Fibroblast of skin of left quadriceps (primary cell): ENCODE results near the gene KRT80.

Experiments
- DNase-seq, 2 experiments: peaks; one replicate each; pipeline ENCODE4 v3.0.0-alpha.2; 2013; ENCODE audit warnings: low read depth in 2 of 2

Gene KRT80

DNA sequence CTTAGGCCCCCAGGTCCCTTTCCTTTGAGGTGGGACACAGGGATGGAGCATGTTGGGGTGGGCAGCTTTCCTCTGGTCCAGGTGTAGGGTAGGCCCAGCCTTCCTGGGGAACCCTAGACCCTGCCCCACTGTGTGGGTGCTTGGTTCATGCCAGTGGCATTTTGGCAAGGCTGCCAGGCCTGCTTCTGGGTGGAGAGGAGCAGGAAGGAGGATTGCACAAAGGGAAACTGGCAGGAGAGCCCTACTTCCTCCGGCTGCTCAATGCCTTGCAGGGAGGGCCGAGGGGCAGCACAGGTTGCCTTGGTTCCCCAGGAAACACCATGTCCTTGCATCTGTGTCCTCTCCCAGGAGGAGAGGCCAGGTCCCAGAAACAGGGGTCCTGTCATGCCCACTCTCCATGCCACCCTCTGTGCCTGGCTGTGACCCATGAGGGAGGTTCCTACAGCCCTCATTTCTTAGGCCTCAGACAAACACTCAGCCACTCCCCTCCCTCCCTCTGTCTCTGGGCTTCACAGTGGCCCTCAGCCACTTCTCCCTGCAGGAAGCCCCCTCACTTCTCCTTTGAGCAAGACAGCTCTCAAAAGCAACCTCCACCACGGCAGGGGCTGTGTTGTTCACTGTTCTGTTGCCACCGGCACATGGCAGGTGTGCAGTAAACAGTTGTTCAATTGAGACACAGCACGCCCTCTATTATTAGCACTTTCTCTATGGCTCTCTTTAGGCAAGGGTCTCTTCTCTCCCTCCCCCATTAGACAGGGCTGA is 6.8 kb upstream of the KRT80 start:
- DNase-seq: no peak

DNA sequence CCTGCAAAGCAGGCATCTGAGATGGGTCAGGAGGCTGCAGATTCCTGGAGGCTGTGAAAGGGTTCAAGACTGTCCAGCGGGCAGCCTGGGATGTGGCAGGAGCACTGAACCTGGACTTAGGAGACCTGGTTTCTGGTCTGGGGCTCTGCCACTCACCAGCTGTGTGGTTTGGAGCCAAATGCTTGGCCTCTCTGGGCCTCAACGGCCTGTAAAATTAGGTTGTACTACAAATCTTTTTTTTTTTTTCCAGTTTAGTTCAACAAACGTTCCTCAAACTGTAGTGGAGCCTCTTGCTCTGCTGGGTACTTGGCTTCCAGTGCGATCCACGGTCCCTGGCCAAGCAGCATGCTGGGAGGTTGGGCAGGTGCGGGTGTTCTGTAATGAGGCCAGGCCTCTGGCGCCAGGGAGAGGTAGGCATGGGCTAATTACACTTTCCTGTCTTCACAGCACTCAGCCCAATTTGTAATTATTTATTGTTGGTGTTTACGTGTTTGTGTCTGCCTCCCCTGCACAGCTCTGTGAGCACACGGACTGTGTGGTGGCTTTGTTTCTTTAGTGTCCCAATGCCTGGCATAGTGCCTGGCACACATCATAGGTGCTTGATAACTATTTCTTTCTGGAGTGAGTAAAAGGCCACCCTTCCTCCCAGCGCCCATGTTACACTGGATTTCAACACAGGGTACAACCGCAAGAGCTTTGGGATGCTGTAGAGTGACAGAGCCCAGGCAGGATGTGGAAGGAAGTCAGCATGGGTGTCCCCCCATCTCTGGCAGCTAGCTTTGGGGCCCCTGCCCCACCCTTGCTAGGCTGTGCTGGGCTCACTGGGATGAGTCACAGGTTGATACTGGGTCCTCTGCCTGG is 5.8 kb upstream of the KRT80 start:
- DNase-seq: no peak

DNA sequence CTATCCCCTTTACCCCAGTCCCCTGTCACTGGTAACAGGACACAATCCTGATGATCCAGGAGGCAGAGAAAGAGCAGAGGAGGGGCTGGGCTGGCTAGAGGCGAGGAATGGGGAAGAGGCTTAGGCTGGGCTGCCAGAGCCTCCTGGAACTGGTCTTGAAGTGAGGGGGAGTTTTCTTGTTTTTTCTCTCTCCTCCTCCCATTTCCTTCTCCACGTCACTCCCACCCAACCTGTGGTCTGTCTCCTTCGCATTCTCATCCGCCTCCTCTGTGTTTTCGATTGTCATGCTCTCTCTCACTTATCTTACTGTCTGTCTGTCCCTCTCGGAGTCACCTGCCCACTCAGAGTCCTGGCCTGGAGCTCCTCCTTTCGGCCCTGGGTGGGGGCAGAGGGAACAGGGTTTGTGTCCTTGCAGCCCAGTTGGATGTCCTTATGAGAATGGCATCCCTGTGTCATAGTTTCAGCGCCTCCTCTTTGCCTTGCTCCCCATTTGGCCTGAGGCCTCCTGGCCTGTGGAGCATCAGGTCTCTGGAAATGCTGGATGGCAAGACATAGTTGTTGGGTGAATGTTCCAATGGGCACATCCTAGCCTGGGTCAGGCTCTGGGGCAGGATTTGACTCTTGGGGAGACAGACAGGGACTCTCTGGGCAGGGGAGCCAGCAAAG is 3.4 kb upstream of the KRT80 start:
- DNase-seq: no peak

DNA sequence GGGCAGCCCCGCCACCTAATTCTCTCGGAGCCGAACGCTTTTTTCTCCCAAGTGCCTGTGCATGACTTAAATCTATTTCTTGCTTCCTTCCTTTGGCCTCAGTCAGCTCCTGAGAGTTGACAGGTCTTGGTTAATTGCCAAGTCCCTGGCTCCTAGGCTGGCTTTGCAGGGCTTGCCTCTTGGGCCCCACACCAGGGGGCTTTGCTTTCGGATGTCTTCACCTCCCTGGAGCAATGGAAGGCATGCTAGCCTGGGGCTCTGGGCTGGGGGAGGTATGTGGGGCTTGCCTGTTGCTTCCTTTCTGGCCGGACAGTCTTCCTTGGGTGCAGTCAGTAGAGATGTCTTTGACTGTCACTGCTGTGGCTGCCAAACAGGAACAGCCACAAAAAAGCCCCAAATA is 2.2 kb upstream of the KRT80 start:
- no peak for DNase-seq

DNA sequence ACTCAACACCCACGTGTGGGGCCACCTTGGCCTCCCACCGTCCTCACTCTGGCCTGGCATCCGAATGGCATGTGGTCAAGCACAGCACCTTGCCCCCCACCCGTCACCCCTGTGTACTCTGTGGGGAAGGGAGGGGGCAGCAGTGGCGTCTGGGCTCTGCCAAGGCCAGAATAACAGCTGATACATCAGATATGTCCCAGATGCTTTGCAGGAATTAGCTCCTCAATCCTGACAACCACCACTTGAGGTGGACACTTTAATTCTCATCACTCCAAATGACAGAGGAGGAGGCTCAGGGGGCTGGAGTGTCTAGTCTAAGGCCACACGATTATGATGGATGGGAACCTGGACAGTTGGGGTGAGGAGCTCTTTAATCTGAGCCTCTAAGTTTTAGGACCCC is 1.7 kb upstream of the KRT80 start:
- DNase-seq: no peak

DNA sequence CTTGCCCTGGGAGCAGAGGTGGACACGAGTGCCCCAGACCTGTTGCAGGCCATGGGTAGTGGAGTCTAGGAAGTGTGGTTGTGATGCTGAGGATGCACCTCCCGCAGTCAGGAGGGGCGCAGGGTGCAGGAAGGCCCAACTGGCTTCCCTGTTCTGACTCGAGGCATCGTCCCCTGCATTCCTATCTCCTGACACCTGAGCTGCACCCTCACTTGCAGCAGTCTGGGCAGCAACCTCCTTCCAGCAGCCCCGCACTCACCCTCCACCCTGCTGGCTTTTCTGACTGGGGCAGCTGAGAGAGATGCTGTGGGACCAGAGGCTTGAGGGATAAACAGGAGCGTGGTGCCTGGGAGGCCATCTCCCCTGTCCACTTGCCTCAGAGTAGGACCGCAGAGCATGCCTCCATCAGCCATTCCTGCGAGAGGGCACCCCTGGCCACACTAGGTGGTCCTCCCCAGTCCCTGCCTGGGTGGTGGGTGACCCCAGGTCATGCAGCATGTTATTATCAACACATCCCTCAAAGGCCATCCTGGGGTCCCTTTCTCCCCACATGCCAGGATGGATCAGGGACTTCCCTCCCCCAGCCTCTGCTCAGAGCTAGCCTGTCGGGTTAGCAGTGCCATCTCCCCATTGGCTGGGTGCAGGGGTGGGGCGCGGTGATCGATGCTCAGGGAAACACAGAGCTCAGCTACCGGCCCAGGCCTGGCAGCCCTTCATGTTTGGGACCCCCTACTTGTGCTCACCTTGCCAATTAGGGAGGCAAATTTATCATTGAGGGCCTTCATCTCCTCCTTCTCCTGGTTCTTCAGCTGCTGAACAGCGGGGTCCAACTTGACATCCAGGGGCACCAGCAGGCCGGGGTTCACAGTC is 719 bp downstream of the KRT80 start:
- DNase-seq: no peak

DNA sequence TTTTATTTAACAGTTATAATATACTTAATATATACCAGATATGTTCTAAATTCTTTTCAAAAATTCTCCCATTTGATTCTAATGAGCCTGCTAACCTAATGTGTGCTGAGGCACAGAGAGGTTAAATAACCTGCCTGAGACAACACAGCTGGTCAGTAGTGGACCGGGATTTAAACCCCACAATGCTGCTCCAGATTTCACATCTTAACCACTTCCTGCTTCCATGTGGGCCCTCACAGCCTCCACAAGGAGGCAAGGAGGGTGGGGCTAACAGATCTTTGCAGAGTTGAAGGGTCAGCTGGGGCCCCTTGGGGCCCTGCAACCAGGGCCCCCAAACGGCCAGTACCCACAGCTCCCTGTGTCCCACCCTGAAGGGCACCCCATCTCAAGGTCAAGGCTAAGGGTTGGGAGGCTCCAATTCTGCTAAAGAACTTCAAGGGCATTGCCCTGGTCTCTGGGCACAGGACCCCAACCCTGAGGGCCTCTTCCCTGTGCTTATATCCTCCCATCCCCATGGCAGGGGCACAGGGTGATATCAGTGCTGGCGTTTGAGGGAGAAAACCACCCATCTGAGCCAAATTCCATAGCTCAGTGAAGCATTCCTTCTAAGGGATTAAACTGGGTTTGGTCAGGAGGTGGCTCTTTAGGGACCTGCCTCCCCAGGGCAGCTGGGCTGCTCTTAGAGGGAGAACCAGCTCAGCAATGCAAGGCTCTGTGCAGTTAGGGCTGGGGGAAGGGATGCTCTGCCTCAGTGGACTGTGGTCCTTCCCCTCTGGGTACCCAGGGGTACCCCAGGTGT is 2.2 kb downstream of the KRT80 start:
- no peak for DNase-seq

DNA sequence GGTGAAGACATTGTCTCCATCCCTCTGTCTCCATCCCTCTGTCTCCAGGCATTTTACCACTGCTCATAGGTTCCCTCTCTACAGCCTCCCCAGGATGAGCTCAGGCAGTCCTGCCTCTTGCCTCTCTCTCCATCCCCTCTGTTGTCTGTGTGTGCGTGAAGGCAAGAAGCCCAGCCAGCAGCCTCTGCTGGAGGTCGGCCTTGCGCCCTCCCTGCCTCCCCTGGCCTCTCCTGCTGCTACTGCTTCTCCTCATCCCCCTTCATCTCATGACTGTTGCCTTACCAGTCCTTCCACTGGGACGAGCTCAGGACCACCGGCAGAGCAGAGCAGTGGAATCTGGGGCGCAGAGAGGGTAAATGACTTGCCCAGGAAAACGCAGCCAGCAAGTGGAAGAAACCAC is 3.2 kb downstream of the KRT80 start:
- no peak for DNase-seq

DNA sequence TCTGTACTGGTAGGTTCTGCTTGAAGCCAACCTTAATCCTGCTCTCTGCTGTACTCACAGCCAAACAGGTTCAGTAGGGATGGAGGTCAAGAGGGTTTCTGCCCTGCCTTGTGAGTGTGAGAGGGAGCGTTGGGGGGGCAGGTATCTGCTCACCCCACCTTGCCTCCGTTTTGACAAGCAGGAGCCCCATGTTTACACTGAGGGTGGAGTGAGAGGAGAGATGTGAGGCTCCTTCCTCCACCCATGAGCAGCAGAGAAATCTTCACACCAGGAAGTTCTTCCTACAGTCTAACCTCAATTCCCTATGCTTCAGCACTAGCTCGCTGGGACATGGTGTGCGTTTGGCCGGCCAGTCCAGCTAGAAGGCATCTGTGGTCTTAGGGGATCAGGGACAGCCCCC is 4.2 kb downstream of the KRT80 start:
- no peak for DNase-seq

DNA sequence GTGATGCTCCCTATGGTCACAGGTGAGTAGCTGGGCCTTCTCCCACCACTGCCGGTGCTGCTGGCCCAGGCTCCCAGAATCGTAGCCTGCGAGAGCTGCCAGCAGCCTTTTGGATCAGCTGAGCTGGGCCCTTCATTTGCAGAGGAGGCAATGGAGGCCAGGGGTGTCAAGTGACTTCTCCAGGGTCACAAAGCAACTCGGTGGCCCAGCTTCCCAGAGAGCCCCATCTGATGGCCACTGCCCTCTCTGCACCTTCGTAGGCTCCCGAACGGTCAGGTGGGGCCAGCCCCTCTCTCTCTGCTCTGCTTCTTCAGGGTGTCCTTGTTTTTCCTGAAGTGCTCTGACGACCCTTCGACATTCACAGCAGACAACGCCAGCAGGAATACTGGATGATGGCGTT is 4.6 kb downstream of the KRT80 start:
- DNase-seq: no peak

DNA sequence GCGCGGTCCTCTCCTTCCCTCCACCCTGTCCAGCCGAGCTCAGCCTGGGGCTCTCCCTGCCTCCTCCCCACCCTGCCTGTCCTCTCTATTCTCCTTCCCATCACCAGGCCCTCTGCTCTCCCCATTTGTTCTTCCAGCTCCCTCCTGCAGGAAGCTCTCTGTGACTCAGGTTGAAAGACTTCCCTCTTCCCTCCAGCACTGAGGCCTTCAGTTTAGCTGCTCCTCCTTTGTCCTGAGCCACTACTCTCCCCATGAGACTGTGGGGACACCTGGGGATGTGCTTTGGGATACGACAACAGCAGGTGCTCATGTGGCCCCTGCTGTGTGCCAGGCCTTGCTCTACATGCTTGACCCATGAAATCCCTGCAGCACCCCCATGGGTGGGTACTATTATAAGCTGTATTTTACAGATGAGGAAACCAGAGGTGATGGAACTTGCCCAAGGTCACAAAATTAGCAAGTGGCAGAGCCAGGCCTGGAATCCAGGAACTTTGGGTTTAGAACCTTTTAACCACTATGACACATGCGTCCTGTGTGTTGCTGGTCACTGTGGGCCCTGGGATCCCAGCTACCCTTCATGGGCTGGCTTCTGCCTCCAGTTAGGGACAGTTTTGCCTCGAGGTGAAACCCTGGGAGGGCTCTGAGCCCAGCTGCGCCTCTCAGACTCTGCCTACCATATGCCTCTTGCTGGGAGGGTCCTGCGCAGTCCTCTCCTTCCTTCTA is 5.5 kb downstream of the KRT80 start:
- peak; percentile 66 to 68 for DNase-seq

DNA sequence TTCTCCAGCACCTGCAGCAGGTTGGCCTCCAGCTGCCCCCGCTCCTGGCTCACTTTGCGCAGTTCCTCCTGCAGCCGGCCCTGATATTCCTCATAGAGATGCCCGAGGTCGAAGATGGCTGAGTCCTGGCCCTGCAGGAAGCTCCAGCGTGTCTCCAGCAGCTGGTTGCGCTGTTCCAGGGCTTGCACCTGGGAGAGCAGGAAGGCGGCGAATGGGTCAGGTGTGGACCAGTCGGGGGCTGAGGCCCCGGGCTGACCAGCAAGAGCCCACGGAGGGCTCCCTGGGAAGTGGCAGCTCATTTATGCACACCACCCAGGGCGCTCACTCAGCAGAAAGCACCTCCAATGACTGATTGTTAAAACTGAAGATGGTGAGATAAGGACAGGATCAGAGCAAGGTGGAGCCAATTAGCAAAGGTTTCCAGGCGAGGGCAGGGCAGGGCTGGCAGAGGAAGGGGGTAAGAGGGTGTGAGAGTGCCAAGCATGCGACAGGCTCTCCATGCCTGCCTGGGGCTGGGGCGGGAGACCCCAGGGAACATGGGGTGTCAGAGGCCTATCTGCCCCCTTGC is 6.3 kb downstream of the KRT80 start:
- no peak for DNase-seq

DNA sequence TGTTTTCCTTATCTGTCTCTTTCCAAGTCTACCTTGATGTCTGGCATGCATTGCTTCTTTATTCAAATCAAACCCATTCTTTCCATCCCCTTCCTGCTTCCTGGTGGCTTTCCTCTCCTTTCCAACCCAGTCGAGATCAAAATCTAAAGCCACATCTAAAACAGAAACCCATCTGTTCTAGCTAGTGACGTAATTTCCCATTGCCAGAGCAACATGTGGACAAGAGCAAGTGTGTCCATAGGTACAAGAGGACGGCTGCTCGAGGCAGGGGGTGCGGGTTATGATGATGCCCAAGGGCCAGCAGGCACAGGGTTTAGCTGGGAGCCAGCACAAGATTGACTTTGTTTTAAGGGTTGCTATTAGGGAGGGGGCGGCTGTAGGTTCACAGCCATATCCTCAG is 7.0 kb downstream of the KRT80 start:
- no peak for DNase-seq

DNA sequence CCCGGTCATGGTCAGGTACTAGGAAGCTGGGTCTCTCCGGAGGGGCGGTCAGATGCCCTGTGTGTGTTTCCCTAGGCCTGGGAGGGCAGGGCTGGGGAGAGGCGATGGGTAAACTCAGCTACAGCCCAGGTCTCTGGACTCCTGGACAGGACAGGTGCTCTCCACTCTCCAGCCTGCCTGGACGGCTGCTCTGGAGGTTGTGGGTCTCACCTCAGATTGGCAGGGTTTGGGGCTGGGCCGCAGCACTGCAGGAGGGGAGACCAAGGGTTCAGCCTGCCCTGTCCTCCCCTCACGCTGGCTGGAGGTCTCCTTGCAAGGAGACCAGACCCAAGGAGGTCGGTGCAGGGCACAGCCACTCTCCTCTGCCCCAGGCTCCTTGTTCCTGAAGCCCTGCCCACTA is 7.8 kb downstream of the KRT80 start:
- DNase-seq: no peak

DNA sequence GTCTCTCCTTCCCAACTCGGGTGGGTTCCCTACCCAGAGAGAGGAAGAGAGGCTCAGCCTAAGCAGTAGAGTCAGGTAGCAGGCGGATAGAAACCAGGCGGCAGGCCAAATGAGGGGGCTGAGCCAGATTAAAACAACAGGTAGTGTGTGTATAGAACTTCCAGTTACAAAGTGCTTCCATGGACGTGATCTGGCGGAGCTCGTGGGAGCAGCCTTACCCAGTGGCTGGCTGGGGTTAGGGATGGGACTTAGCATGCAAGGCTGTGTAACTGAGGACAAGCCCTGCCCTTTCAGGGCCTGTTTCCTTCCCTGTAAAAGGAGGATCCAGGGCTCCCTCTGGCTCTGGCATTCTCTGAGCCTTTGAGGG is 8.3 kb downstream of the KRT80 start:
- no peak for DNase-seq

DNA sequence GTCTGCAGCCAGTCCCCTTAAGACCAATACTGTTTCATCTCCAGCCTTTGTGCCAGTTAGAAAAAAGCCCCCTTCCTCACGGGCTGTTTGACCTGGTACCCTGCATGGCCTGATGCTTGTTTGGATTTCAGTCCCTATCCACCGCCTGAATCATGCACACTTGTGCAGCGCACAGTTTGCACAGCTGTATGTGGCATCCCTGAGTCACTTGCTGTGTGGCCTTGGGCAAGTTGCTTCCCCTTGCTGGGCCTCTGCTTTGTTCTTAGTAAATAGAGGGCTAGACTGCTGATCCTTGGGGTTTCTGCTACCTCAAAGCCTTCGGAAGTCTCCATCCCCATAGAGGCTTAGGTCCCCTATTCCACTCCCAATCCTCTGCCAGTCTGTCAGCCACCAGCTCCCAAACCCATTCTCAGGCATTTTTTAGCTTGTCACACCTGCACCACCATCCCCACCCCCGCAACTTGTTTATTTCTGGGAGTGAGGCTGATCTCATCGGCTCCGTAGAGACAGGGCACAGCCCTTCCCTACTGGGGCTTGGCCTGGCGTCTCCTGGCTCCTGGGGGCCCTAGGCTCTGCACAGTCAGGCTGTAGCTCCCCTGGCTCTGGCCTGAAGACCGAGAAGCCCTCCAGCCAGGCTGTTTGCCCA is 8.8 kb downstream of the KRT80 start:
- no peak for DNase-seq

DNA sequence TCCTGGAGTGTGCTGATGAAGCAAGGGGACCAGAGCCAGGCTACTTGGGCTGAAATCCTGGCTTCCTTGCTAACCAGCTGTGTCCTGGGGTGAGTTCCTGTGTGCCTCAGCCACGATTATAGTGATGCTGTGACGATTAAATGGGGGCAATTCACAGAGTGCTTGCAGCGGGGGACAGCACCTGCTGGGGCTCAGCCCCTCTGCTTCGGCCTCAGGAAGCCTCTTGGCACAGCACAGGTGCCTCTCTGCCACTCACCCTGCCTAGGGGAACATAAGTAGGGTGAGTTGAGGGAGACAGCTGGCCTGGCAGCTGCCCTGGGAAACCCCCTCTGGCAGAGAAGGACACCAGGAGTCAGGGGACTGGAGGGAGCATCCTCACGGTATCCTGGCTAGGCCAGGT is 9.4 kb downstream of the KRT80 start:
- DNase-seq: no peak

DNA sequence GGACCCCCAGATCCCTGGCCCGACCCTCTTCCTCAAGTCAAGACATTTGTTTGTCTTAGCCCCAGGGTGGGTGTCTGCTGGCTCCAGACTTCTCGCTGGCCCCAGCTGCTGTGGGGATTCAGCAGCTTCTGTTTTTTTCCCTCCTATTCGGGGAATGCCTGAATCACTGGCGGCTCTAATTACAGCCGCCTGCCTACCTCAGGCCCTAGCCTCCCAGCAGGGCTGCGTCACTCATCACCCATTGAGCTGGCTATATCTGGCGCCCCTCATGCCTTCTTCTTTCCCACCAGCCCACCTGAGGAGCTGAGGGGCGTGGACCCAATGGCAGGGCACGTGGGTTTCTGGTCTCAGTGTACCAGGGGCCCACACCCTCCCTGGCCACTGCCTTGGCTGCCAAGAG is 10.1 kb downstream of the KRT80 start:
- DNase-seq: peak; percentile 68 to 70

DNA sequence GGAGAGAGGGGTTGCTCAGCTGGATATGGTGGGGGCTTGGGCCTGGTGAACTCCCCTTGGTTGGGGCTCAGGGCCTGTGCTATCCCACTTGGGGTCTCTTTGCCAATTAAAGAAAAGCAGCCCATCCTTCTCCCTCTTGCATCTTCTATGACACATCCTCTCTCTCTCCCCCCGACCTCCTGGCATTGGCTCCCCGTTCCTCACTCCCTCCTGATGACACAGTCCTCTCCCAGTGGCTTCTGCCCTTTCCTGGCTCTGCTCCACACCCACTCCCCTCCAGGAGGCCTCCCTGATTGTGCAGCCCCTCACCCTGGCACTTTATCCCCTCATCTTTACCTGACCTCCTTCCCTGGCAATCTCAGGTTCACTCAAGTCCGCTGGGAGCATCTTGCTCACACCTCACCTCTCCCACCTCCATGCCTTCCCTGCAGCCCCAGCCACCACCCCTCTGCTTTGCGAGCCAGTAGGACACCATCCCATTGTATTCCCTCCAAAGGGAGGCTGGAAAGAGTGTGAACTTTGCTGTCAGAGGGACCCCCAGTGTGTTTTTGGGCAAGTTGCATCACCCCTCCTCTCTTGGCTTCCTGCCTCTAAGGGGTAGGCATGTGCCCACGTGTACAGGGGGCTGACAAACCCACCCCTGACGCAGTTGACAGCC is 10.7 kb downstream of the KRT80 start:
- no peak for DNase-seq
